DND-41 (cell line): ENCODE results near the gene HECTD2.
A peak's percentile ranks its signal among the peaks of the same experiment; 100 is the strongest.

Experiments
- ATAC-seq: fragments of 200-7000 bp; cut with Tn5 transposase; 3 replicates; pipeline ENCODE4 v1.9.1; 2021; ENCODE audit warnings: low read depth; ENCODE audit not compliant: insufficient read depth
- DNase-seq: peaks from one replicate; pipeline ENCODE4 v3.0.0-alpha.2; 2020
- H2AFZ ChIP-seq: 2 replicates; pipeline ENCODE4 v1.6.0; 2012; ENCODE audit warnings: low read depth, low read length
- H3K27ac ChIP-seq: 2 replicates; pipeline ENCODE4 v1.5.1; 2012; ENCODE audit warnings: low read length, inconsistent platforms
- H3K27me3 ChIP-seq: fragments of 200-600 bp; sonication (generic); 2 replicates; pipeline ENCODE4 v1.6.0; 2012; ENCODE audit warnings: low read length, mild to moderate bottlenecking, inconsistent platforms; ENCODE audit not compliant: insufficient read depth, poor library complexity
- H3K36me3 ChIP-seq: 2 replicates; pipeline ENCODE4 v1.5.1; 2012; ENCODE audit warnings: low read length, inconsistent platforms; ENCODE audit not compliant: insufficient read depth
- H3K4me1 ChIP-seq: 2 replicates; pipeline ENCODE4 v1.5.1; 2012; ENCODE audit warnings: mild to moderate bottlenecking, low read length; ENCODE audit not compliant: insufficient read depth
- H3K4me2 ChIP-seq: 2 replicates; pipeline ENCODE4 v1.6.0; 2012; ENCODE audit warnings: mild to moderate bottlenecking, moderate library complexity, low read length, inconsistent platforms; ENCODE audit not compliant: insufficient read depth
- H3K4me3 ChIP-seq, 2 experiments: fragments of 200-600 bp in 1 of 2; shearing (Covaris generic) in 1 of 2; 2 replicates each; pipeline ENCODE4 v1.5.1; 2012 to 2016; ENCODE audit warnings: inconsistent platforms in 2 of 2, low read length in 2 of 2, mild to moderate bottlenecking in 2 of 2, low read depth in 1 of 2, moderate library complexity in 1 of 2
- H3K79me2 ChIP-seq: 2 replicates; pipeline ENCODE4 v1.6.0; 2012; ENCODE audit warnings: low read length, inconsistent platforms; ENCODE audit not compliant: insufficient read depth
- H3K9ac ChIP-seq: 2 replicates; pipeline ENCODE4 v1.6.0; 2012; ENCODE audit warnings: low read depth, mild to moderate bottlenecking, inconsistent platforms, low read length, moderate library complexity
- H3K9me3 ChIP-seq: 2 replicates; pipeline ENCODE4 v1.5.1; 2012; ENCODE audit warnings: low read length, moderate library complexity, mild to moderate bottlenecking, inconsistent platforms; ENCODE audit not compliant: insufficient read depth, severe bottlenecking
- H4K20me1 ChIP-seq: 2 replicates; pipeline ENCODE4 v1.6.0; 2012; ENCODE audit warnings: low read length; ENCODE audit not compliant: insufficient read depth
- EZH2 ChIP-seq: IDR thresholded peaks from 3 replicates; pipeline ENCODE4 v1.6.1; 2012; ENCODE audit warnings: borderline replicate concordance, low read depth, mild to moderate bottlenecking, moderate library complexity, low read length, inconsistent platforms; ENCODE audit not compliant: severe bottlenecking
- TF ChIP-seq, protein P1 (sequence below): IDR thresholded peaks from 2 replicates; pipeline ENCODE4 v1.5.1; 2012; ENCODE audit warnings: borderline replicate concordance, low read length, moderate library complexity, mild to moderate bottlenecking; ENCODE audit not compliant: poor library complexity, severe bottlenecking; ENCODE audit errors: extremely low read depth

Gene HECTD2

DNA sequence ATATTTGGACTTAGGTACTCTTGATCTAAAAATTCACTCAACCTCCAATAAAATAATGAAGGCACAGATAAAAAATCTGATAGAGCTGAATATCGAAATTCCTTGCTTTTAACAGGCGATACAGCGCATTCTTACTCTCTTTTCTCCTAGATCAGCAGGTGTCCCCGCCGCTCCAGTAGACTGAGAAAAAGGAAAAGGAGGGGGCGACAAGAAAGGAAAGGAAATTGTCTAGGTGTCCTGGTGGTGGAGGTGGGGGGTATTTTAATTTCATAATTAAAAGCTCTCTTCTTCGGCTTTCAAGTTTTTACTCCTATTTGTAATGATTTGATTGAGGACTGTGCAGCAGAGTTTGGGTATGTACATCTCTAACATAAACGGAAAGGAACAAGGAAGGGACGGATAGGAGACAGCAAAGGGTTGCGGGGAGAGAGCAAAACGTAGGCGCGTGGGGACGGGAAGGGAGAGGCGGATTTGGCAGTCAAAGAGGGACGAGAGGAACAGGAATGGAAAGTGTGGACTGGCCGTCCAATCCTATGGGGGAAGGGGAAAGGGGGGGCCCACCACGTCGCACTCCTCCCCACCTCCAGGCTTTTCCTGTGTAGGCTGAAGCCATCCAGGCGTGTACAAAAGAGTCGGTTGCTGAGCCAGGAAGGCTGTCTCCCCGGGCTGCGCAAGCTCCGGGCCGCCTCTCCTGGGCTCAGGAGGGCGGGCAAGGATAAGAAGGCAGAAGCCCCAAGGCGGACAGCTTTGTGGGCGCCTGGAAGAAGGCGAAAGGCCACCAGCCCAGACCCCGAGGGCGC is 875 bp upstream of the HECTD2 start:
- no peaks in the 10 kb centered on the region for H3K36me3 ChIP-seq
- H3K27me3 ChIP-seq, result no peaks in the 10 kb centered on the region
- no peaks in the 10 kb centered on the region for H3K9me3 ChIP-seq
- H3K4me2 ChIP-seq, result peak overlapping the region; percentile 83
- H3K79me2 ChIP-seq, result peaks cover 37% of the 10 kb centered on the region
- DNase-seq (peak; percentile 71), ATAC-seq (peak; percentile 69)
- no peaks in the 10 kb centered on the region for H4K20me1 ChIP-seq
- peak overlapping the region; percentile 95 for H2AFZ ChIP-seq
- peak overlapping the region; percentile 51 to 88 for H3K4me3 ChIP-seq
- H3K27ac ChIP-seq, result peak overlapping the region; percentile 98
- peaks cover 34% of the 10 kb centered on the region for H3K4me1 ChIP-seq
- TF ChIP-seq EZH2, result no peak
- TF ChIP-seq, protein P1, sequence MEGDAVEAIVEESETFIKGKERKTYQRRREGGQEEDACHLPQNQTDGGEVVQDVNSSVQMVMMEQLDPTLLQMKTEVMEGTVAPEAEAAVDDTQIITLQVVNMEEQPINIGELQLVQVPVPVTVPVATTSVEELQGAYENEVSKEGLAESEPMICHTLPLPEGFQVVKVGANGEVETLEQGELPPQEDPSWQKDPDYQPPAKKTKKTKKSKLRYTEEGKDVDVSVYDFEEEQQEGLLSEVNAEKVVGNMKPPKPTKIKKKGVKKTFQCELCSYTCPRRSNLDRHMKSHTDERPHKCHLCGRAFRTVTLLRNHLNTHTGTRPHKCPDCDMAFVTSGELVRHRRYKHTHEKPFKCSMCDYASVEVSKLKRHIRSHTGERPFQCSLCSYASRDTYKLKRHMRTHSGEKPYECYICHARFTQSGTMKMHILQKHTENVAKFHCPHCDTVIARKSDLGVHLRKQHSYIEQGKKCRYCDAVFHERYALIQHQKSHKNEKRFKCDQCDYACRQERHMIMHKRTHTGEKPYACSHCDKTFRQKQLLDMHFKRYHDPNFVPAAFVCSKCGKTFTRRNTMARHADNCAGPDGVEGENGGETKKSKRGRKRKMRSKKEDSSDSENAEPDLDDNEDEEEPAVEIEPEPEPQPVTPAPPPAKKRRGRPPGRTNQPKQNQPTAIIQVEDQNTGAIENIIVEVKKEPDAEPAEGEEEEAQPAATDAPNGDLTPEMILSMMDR, result peak; percentile 36
- peak overlapping the region; percentile 91 for H3K9ac ChIP-seq

DNA sequence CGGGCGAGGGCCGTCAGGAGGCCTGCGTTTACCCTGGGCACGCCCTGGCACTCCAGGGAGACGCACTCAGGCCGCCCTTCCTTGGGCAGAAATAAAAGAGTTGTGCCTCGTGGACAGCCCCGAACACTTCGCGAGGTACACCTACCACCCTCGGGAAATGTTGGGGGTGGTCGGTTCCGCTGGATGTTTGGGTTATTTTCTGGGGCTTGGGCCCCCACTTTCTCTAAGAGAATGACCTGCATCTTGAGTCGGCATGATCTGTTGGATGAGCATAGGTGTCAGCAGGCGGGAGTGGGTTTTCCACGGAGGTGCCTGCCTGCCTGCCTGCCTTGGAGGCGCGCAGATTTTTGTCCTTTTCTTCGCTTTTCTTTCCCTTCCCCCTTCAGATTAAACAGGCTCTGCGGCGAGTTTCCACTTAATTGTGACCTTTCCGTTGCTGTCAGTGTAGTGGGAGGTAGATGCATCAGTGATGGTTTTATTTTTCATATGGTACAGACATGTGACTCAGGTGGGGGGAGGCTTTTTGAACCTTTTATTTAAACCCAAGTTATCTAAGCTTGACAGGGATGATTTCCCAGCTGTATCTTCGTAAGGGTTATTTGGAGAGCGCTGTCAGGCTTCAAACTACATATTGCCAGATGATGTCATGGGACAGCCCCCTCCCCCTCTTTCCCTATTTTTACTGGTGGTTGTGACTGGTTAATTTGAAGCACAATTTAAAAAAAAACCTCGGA is 661 bp downstream of the HECTD2 start:
- Histone ChIP-seq H3K9me3 (no peaks in the 10 kb centered on the region), H3K27me3 (no peaks in the 10 kb centered on the region), H3K36me3 (no peaks in the 10 kb centered on the region), H3K4me2 (peak overlapping the region; percentile 92), H3K79me2 (peaks cover 41% of the 10 kb centered on the region), H3K4me1 (peaks cover 42% of the 10 kb centered on the region), H4K20me1 (no peaks in the 10 kb centered on the region), H3K9ac (peak overlapping the region; percentile 91), H3K4me3 (peak overlapping the region; percentile 47 to 88), H3K27ac (peak overlapping the region; percentile 40), H2AFZ (peak overlapping the region; percentile 75)
- ATAC-seq (no peak), DNase-seq (no peak)
- no peak for TF ChIP-seq EZH2
- TF ChIP-seq, protein P1, result no peak

- Histone ChIP-seq H3K79me2 (peaks cover 45% of the 10 kb centered on the region), H3K9me3 (no peaks in the 10 kb centered on the region), H3K4me3 (no peak overlapping the region; a peak in 1 of 4 replicates), H3K27me3 (no peaks in the 10 kb centered on the region), H3K4me1 (peaks cover 43% of the 10 kb centered on the region), H3K9ac (peak overlapping the region; percentile 91; the same call in 1 of the 2 replicates), H3K4me2 (peak overlapping the region; percentile 92), H3K27ac (no peak overlapping the region), H4K20me1 (no peaks in the 10 kb centered on the region), H3K36me3 (no peaks in the 10 kb centered on the region), H2AFZ (no peak overlapping the region)
- no peak for DNase-seq
- no peak for ATAC-seq
- TF ChIP-seq, protein P1, result no peak
- TF ChIP-seq EZH2, result no peak
Measured at GRCh38 chr10:91411621-91412020, 1.5 kb downstream of the HECTD2 start.
